ENCODE measurements around the gene PLEKHH2.

PLEKHH2 gene

GRCh38 chr2:43802135-43802534 is 165.1 kb downstream of the PLEKHH2 start:
- no peak for DNase-seq
- TF ChIP-seq, protein P1, sequence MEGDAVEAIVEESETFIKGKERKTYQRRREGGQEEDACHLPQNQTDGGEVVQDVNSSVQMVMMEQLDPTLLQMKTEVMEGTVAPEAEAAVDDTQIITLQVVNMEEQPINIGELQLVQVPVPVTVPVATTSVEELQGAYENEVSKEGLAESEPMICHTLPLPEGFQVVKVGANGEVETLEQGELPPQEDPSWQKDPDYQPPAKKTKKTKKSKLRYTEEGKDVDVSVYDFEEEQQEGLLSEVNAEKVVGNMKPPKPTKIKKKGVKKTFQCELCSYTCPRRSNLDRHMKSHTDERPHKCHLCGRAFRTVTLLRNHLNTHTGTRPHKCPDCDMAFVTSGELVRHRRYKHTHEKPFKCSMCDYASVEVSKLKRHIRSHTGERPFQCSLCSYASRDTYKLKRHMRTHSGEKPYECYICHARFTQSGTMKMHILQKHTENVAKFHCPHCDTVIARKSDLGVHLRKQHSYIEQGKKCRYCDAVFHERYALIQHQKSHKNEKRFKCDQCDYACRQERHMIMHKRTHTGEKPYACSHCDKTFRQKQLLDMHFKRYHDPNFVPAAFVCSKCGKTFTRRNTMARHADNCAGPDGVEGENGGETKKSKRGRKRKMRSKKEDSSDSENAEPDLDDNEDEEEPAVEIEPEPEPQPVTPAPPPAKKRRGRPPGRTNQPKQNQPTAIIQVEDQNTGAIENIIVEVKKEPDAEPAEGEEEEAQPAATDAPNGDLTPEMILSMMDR (IDR thresholded peaks at IDR 0.05; ENCODE audit: low read depth, low read length, missing control alignments) = no peak
- Histone ChIP-seq H3K36me3 (replicated peaks) (no peaks in the 10 kb centered on the region), H3K27ac (no peak overlapping the region), H3K4me3 (ENCODE audit: low read depth, low read length) (no peak overlapping the region), H3K27me3 (replicated peaks) (no peaks in the 10 kb centered on the region)
- in situ Hi-C loops (cut with HindIII; ENCODE audit: low pct_ligation_motif_present, low sequenced_read_pairs) = no loop called here

DNA sequence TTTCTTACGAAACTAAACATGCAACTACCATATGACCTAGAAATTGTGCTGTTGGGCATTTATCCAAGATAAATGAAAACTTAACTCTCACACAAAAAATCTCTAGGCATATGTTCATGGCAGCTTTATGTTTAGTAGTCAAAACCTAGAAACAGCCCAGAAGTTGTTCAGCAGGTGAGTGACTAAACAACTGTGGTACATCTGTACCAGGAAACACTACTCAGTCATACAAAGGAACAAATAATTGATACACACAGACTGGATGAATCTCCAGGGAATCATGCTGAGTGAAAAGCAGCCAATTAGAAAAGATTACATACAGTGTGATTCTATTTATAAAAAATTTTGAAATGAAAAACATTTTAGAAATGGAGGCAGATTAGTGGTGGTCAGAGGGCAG is 166.1 kb downstream of the PLEKHH2 start:
- no peak overlapping the region for H3K27ac ChIP-seq
- no peaks in the 10 kb centered on the region for H3K27me3 ChIP-seq (replicated peaks)
- in situ Hi-C loops (cut with HindIII; ENCODE audit: low pct_ligation_motif_present, low sequenced_read_pairs) = no loop called here
- TF ChIP-seq, protein P1 (IDR thresholded peaks at IDR 0.05; ENCODE audit: low read depth, low read length, missing control alignments) = no peak
- no peak overlapping the region for H3K4me3 ChIP-seq (ENCODE audit: low read depth, low read length)
- no peaks in the 10 kb centered on the region for H3K36me3 ChIP-seq (replicated peaks)
- DNase-seq = no peak

DNA sequence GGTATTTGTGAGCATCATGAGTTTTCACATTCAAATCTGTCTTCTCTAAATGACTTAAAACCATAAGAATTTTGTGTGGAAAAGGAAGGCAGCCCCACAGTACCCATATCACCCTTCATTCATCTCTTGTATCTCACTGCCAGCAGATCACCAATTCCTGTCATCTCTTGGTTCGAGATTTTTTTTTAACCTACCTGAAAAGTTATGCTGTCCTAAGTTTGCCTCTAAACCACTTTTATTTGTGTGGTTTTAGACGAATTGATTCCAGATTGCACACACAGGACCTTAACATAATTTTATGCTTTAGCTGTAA is 169.6 kb downstream of the PLEKHH2 start:
- no peak for DNase-seq
- H3K27ac ChIP-seq = no peak overlapping the region
- H3K36me3 ChIP-seq (replicated peaks) = no peaks in the 10 kb centered on the region
- in situ Hi-C loops (cut with HindIII; ENCODE audit: low pct_ligation_motif_present, low sequenced_read_pairs) = no loop called here
- H3K27me3 ChIP-seq (replicated peaks) = no peaks in the 10 kb centered on the region
- H3K4me3 ChIP-seq (ENCODE audit: low read depth, low read length) = no peak overlapping the region
- TF ChIP-seq, protein P1 (IDR thresholded peaks at IDR 0.05; ENCODE audit: low read depth, low read length, missing control alignments) = no peak

- no peak overlapping the region for H3K4me3 ChIP-seq (ENCODE audit: low read depth, low read length)
- in situ Hi-C loops (cut with HindIII; ENCODE audit: low pct_ligation_motif_present, low sequenced_read_pairs) = no loop called here
- no peak for DNase-seq
- no peaks in the 10 kb centered on the region for H3K27me3 ChIP-seq (replicated peaks)
- no peaks in the 10 kb centered on the region for H3K36me3 ChIP-seq (replicated peaks)
- TF ChIP-seq, protein P1 (IDR thresholded peaks at IDR 0.05; ENCODE audit: low read depth, low read length, missing control alignments) = no peak
- H3K27ac ChIP-seq = no peak overlapping the region
Measured at GRCh38 chr2:43810452-43810851, 173.4 kb downstream of the PLEKHH2 start.

GRCh38 chr2:43810888-43811287 is 173.8 kb downstream of the PLEKHH2 start:
- H3K36me3 ChIP-seq (replicated peaks) = no peaks in the 10 kb centered on the region
- H3K27me3 ChIP-seq (replicated peaks) = no peaks in the 10 kb centered on the region
- TF ChIP-seq, protein P1 (IDR thresholded peaks at IDR 0.05; ENCODE audit: low read depth, low read length, missing control alignments) = no peak
- in situ Hi-C loops (cut with HindIII; ENCODE audit: low pct_ligation_motif_present, low sequenced_read_pairs) = no loop called here
- H3K4me3 ChIP-seq (ENCODE audit: low read depth, low read length) = no peak overlapping the region
- H3K27ac ChIP-seq = no peak overlapping the region
- DNase-seq = no peak

DNA sequence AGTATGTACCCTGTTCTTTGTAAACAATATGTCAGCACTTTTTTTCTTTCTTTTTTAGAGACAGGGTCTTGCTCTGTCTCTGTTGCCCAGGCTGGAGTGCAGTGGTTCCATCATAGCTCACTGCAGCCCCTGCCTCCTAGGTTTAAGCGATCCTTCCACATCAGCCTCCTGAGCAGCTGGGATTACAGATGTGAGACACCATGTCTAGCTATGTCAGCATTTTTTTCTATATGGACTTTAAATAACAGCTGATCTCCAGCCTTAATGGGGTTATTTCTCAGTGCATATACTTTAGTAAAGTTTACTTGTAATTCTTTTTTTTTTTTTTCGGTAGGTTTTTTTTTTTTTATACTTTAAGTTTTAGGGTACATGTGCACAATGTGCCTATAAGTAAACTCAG is 174.9 kb downstream of the PLEKHH2 start:
- H3K4me3 ChIP-seq (ENCODE audit: low read depth, low read length) = no peak overlapping the region
- in situ Hi-C loops (cut with HindIII; ENCODE audit: low pct_ligation_motif_present, low sequenced_read_pairs) = no loop called here
- no peaks in the 10 kb centered on the region for H3K27me3 ChIP-seq (replicated peaks)
- no peaks in the 10 kb centered on the region for H3K36me3 ChIP-seq (replicated peaks)
- TF ChIP-seq, protein P1 (IDR thresholded peaks at IDR 0.05; ENCODE audit: low read depth, low read length, missing control alignments) = no peak
- H3K27ac ChIP-seq = no peak overlapping the region
- no peak for DNase-seq
